ENCODE measurements around the gene GLB1L2.

Gene GLB1L2

DNA sequence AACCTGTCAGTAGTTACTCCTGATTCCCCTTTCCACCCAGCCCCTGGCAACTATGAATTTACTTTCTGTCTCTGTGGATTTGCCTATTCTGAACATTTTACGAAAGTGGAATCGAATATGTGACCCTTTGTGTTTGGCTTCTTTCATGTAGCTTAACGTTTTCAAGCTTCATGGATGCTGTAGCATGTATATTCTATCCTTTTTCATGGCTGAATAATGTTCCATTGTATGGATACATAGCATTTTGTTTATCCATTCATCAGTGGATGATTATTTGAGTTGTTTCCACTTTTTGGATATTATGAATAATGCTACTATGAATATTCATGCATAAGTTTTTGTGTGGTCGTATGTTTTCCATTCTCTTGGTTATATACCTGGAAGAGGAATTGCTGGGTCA lies 9.2 kb upstream of the GLB1L2 start:
- TF ChIP-seq CTCF (IDR thresholded peaks at IDR 0.05; ENCODE audit: low read depth, low read length) = no peak
- no peak for DNase-seq (ENCODE audit: low read depth in 2 of 2)
- no peak overlapping the region for H3K4me3 ChIP-seq (replicated peaks in 1 of 2; ENCODE audit: low read depth in 2 of 2, low read length in 2 of 2)

- DNase-seq (ENCODE audit: low read depth in 2 of 2) = no peak
- H3K4me3 ChIP-seq (replicated peaks in 1 of 2; ENCODE audit: low read depth in 2 of 2, low read length in 2 of 2) = no peak overlapping the region
- TF ChIP-seq CTCF (IDR thresholded peaks at IDR 0.05; ENCODE audit: low read depth, low read length) = no peak
These were observed 3.4 kb upstream of the GLB1L2 start for GRCh38 chr11:134328433-134328832.

DNA sequence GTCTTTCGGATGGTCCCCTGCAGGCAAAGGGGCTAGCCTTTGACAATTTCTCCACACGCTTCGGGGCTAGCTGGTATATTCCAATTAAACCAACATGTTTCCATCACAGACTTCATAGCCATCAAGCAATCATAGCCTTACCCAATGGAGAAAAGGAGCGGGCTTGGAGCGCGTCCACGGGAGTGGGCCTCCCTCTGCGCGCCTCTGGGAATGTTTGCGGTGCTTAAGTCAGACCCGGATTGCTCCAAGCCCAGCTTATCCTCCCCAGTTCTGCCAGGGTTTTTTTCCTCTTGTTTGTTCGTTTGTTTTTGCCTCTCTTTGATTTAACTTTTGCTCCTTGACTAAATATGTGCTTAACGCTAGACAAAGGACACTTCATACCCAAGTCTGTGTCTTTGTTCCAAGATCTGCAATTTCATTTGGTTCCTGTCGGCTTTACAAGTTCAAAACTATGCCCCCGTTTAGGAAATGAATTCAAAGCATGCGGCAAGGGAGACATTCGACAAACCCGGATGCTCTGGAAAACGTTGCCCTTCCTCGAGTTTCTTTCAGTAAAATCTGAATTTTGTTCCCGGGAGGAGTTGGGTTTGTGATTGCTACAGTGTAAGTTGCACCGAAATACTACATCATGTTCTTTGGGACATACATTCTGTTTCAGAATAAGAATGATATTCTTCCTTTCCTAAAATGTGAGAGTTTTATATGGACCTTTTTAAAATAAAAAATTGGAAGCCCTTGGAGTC lies 1.0 kb upstream of the GLB1L2 start:
- TF ChIP-seq CTCF (IDR thresholded peaks at IDR 0.05; ENCODE audit: low read depth, low read length) = no peak
- no peak for DNase-seq (ENCODE audit: low read depth in 2 of 2)
- no peak overlapping the region for H3K4me3 ChIP-seq (replicated peaks in 1 of 2; ENCODE audit: low read depth in 2 of 2, low read length in 2 of 2)

GRCh38 chr11:134332189-134332631 lies 422 bp downstream of the GLB1L2 start:
- TF ChIP-seq CTCF (IDR thresholded peaks at IDR 0.05; ENCODE audit: low read depth, low read length) = no peak
- no peak for DNase-seq (ENCODE audit: low read depth in 2 of 2)
- peak overlapping the region; percentile 7 to 16 for H3K4me3 ChIP-seq (replicated peaks in 1 of 2; ENCODE audit: low read depth in 2 of 2, low read length in 2 of 2)

- H3K4me3 ChIP-seq (replicated peaks in 1 of 2; ENCODE audit: low read depth in 2 of 2, low read length in 2 of 2) = no peak overlapping the region
- no peak for TF ChIP-seq CTCF (IDR thresholded peaks at IDR 0.05; ENCODE audit: low read depth, low read length)
- DNase-seq (ENCODE audit: low read depth in 2 of 2) = no peak
These were observed 994 bp downstream of the GLB1L2 start for GRCh38 chr11:134332782-134333181.

DNA sequence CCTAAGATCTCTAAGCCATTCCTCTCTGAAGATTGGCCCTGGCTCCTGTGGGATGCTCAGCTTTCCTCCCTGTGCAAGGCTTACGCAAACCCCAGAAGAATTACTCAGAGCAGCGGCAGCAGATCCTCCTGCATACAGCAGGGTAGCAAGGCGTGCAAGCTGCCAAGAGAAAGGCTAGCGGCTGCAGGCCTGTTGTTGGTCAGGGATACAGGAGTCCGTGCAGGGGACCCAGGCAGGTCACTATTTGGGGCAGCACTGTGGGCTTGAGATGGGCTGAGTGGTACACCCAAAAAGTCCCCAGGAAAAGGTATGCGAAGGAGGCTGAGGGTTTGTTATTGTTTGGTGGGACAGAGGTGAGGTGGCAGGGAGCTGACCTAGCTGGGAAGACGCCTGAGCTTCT lies 1.5 kb downstream of the GLB1L2 start:
- no peak overlapping the region for H3K4me3 ChIP-seq (replicated peaks in 1 of 2; ENCODE audit: low read depth in 2 of 2, low read length in 2 of 2)
- peak in 1 of 2 donors; percentile 8 for DNase-seq (ENCODE audit: low read depth in 2 of 2)
- TF ChIP-seq CTCF (IDR thresholded peaks at IDR 0.05; ENCODE audit: low read depth, low read length) = no peak

DNA sequence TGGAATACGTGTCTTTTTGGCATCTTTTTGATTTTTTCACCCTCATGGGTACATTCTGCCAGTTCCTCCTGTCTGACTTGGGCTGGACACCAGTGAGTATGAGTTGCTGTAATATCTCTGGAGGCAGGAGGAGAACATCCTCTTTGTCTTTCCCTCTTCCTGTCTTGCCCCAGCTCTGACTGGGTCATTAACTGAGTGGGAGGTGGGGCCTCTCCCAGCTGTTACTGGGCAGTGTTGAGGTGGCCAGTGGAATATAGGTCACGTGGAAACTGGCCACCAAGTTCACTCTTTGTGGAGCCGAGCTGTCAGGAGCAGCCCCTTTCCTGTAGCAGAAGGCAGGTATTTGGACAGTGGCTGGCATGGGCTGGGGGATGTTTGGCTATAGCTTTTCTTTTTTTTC lies 2.2 kb downstream of the GLB1L2 start:
- DNase-seq (ENCODE audit: low read depth in 2 of 2) = no peak

More for the DNA sequence above, 2.2 kb downstream of the GLB1L2 start:
- H3K4me3 ChIP-seq (replicated peaks in 1 of 2; ENCODE audit: low read depth in 2 of 2, low read length in 2 of 2) = no peak overlapping the region
- TF ChIP-seq CTCF (IDR thresholded peaks at IDR 0.05; ENCODE audit: low read depth, low read length) = no peak

Data from cardiac fibroblast (primary cell).